Measurements from ENCODE around the gene ARMH4.

The ARMH4 gene

DNA sequence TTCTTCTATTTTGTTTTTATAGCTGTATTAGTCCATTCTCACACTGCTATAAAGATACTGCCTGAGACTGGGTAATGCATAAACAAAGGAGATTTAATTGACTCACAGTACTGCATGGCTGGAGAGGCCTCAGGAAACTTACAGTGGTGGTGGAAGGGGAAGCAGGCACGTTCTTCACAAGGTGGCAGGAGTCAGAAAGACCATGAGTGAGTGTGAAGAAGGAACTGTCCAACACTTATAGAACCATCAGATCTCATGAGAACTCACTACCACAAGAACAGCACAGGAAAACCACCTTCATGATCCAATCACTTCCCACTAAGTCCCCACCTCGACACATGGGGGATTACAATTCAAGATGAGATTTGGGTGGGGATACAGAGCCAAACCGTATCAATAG lies 42.3 kb downstream of the ARMH4 start:
- no peak for DNase-seq (ENCODE audit: low read depth)
- TF ChIP-seq, protein P1, sequence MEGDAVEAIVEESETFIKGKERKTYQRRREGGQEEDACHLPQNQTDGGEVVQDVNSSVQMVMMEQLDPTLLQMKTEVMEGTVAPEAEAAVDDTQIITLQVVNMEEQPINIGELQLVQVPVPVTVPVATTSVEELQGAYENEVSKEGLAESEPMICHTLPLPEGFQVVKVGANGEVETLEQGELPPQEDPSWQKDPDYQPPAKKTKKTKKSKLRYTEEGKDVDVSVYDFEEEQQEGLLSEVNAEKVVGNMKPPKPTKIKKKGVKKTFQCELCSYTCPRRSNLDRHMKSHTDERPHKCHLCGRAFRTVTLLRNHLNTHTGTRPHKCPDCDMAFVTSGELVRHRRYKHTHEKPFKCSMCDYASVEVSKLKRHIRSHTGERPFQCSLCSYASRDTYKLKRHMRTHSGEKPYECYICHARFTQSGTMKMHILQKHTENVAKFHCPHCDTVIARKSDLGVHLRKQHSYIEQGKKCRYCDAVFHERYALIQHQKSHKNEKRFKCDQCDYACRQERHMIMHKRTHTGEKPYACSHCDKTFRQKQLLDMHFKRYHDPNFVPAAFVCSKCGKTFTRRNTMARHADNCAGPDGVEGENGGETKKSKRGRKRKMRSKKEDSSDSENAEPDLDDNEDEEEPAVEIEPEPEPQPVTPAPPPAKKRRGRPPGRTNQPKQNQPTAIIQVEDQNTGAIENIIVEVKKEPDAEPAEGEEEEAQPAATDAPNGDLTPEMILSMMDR (conservative IDR thresholded peaks at IDR 0.05; ENCODE audit: low read depth, low read length) = no peak
- H3K4me3 ChIP-seq (ENCODE audit: low read length) = no peak overlapping the region

DNA sequence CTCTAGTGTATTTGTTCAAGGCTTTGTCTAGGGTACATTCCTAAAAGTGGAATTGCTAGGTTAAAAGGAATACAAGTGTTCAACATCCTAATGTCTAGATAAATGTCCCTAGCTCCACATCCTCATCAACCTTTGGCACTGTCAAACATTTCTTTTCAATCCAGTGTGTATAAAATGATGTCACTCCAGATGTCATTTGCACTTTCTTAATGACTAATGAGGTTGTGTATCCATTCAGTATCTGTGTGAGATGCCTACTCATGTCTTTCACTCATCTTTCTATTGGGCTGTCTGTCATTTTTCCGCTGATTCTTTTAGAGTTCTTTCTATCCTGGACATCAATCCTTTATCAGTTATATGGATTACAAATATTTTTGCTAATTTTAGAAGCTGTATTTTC lies 43.3 kb downstream of the ARMH4 start:
- H3K4me3 ChIP-seq (ENCODE audit: low read length) = no peak overlapping the region
- TF ChIP-seq, protein P1 (conservative IDR thresholded peaks at IDR 0.05; ENCODE audit: low read depth, low read length) = no peak
- DNase-seq (ENCODE audit: low read depth) = no peak

DNA sequence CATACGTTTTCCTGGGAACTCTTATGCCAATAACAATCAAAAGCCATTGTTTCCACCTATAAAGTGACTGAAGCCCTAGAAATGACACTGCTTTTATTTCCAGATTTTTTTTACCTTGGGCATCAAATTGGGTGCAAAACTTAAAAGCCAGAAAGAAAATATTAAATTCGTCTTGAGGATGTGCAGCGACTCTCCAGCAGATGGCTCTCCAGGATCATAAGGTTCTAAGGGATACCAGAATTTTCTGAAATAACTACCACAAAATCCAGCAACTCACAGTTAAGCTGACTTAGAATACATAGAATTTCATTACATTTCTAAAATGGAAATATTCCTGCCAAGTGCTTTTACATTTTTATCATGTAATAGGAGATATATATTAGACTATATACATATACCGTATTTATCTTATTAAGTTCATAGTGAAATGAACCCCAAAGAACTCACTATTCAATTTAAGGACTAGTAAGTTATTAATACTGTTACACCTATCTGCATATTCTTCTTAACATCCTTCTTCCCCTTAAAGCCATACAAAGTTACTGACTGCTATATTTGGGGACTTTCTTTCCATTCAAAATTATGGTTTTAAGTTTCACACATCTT lies 44.0 kb downstream of the ARMH4 start:
- peak; percentile 20 for DNase-seq (ENCODE audit: low read depth)
- TF ChIP-seq, protein P1 (conservative IDR thresholded peaks at IDR 0.05; ENCODE audit: low read depth, low read length) = peak; percentile 78
- H3K4me3 ChIP-seq (ENCODE audit: low read length) = no peak overlapping the region

DNA sequence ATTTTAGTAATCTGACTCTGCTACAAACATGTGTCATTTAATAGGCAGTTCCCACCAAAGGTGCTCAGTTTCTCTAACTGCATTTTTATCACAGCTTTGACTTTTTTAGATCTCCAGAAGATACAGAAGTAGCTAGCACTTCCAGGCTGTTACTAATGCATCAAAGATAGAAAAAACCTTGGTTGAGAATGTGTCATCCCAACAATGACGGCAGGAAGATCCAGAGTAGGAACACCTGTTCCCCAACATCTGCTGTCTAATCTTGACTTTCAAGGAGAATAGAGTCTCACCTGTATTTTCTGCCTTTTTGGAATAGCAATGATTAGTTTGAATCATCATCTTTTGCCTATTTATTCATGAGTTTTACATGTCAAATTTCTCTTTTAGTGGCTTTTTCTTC lies 45.0 kb downstream of the ARMH4 start:
- TF ChIP-seq, protein P1 (conservative IDR thresholded peaks at IDR 0.05; ENCODE audit: low read depth, low read length) = no peak
- no peak overlapping the region for H3K4me3 ChIP-seq (ENCODE audit: low read length)
- no peak for DNase-seq (ENCODE audit: low read depth)

DNA sequence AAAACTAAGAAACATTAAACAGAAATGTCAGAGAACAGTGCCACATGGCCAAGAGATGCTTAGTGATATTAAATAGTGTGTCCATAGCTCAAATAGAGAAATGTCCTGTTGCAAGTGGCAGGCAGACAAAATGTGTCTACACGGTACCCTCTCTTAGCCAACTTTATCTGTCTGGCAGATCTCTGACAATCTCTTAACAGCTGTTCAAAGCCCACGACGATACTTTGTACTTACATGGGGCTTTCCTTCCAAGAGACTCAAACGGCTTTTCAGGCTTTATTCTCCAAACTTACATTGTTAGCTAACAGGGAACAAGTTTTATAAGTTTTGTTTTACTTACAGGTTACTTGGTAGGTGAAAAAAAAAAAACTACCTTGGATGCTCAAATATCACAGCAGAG lies 45.6 kb downstream of the ARMH4 start:
- TF ChIP-seq, protein P1 (conservative IDR thresholded peaks at IDR 0.05; ENCODE audit: low read depth, low read length) = no peak
- no peak overlapping the region for H3K4me3 ChIP-seq (ENCODE audit: low read length)
- no peak for DNase-seq (ENCODE audit: low read depth)

DNA sequence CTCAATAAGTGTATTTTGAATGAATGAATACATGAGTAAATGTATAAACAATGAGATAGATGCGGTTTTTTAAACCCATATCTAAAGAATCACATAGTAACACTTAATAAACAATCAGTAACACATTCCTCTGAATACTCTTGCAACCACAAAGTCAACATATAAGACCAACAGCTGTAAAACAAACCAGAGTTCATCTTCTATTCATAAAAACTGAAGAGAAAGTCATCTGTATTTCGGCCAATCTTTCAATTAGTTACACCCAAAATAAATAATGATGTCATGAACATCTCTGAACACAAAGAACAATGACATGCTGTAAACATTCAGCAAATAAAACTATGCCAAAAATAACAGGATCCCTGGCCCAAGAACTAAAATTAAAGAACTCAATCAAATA lies 47.2 kb downstream of the ARMH4 start:
- TF ChIP-seq, protein P1 (conservative IDR thresholded peaks at IDR 0.05; ENCODE audit: low read depth, low read length) = no peak
- no peak for DNase-seq (ENCODE audit: low read depth)

DNA sequence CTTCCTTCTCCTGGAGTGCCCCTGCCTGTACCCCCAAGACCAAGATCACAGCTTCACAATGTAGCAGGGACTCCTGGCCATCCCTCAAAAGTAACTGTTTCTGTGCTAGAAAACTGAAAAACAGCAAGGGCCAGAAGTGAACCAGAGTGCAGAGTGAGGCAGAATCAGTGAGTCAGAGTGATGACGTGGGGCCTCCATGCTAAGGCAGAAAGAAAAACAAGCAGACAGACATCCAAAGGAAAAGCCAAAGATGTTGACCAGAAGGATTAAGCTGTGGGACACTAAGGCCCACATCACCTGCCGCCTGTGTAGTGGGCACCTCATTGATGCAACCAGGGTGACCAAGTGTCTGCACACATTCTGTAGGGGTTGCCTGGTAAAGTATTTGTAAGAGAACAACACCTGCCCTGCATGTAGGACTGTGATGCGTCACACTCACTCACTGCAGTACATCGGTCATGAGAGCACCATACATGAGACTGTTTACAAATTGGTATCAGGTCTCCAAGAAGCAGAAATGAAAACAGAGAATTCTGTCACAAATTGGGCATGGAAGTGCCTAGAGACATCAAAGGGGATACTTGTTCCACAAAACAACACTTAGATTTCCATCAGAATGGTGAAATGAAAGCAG lies 51.2 kb downstream of the ARMH4 start:
- H3K4me3 ChIP-seq (ENCODE audit: low read length) = no peak overlapping the region
- no peak for DNase-seq (ENCODE audit: low read depth)
- TF ChIP-seq, protein P1 (conservative IDR thresholded peaks at IDR 0.05; ENCODE audit: low read depth, low read length) = no peak

More for the DNA sequence above, 47.2 kb downstream of the ARMH4 start:
- H3K4me3 ChIP-seq (ENCODE audit: low read length) = no peak overlapping the region
